HG03097 (cell line): ENCODE measurements around the gene MBD3L1.
A peak's percentile ranks its signal among the peaks of the same experiment; 100 is the strongest.

Experiments
- ATAC-seq: cut with Tn5 transposase; IDR thresholded peaks from one replicate; pipeline ENCODE4 v1.9.1; 2021; ENCODE audit not compliant: unreplicated experiment, low FRiP score

MBD3L1 gene

DNA sequence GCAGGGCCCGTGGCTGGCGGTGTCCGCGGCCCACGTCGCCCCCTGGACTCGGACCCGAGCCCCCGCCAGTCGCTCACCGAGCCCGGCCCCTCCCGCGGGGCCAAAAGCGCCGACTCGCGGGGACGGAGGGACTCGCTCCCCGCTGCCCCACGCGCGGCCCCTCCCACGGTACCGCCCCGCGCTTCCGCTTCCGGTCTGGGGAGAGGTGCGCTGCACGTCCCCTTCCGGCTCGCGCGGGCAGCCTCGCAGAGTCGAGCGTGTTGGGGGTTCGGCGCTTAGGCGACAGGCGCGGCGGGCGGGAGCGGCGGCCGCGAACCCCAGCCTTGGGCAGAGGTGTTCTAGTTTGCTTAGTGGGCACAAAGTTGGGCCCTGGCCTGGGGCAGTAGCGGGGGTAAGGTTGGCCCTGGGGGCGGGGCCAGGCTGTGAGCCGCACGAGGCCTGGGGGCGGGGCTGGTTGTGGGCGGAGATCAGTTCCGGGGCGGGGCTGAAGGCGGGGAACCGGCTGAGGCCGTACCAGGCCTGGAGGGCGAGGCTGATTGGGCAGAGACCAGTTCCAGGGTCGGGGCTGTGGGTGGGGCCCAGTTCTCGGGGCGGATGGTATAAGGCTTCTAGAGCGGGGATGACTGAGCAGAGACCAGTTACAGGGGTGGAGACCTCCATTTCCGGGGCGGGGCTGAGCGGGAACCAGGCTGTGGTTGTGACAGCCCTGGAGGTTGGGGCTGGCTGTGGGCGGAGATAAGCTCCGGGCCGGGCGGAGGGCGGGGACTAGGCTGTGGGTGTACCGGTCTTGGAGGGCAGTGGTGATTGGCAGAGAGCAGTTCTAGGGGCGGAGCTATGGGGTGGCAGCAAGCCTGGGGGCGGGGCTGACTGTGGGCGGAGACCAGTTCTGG lies at the start of gene MBD3L1, which contains the start of gene ZNF558:
TSS of gene MBD3L1 (plus strand) at position 246 of the 890 bp plus-strand sequence. CDS start 10,302 bp downstream, outside the sequence.
TSS of gene ZNF558 (minus strand) at position 173 of the 890 bp plus-strand sequence. CDS start 9,645 bp downstream, outside the sequence.
- peak; percentile 85 for ATAC-seq

DNA sequence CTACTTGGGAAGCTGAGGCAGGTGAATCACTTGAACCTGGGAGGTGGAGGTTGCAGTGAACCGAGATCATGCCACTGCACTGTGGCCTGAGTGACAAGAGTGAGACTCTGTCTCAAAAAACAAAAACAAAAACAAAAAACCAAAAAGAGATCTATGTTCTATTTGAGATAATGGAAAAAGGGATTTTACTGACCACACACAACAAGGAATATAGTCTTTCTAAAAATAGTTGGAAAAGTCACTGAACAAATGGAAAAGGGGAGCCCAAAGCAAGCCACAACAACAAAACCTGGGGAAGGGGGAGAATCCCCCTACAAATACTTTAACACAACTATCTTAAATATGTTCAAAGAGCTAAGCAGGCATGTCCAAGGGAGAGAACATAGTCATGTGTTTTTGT lies 37.4 kb upstream of the MBD3L1 start:
- no peak for ATAC-seq

DNA sequence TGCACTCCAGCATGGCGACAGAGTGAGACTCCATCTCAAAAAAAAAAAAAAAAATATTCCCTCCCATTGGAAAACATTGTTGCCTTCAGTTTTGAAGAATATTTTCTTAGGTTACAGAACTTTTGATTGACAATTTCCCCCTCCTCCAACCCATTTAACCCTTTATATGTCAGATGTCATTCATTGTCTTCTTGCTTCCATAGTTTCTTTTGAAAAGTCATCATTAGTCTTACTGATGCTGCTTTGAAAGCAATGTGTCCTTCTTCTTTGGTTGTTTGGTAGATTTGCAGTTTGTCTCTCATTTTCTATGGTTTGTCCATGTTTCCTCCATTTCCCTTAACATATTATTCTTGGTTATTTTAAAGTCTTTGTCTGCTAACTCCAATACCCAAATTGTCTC lies 25.5 kb upstream of the MBD3L1 start:
- ATAC-seq, result no peak

DNA sequence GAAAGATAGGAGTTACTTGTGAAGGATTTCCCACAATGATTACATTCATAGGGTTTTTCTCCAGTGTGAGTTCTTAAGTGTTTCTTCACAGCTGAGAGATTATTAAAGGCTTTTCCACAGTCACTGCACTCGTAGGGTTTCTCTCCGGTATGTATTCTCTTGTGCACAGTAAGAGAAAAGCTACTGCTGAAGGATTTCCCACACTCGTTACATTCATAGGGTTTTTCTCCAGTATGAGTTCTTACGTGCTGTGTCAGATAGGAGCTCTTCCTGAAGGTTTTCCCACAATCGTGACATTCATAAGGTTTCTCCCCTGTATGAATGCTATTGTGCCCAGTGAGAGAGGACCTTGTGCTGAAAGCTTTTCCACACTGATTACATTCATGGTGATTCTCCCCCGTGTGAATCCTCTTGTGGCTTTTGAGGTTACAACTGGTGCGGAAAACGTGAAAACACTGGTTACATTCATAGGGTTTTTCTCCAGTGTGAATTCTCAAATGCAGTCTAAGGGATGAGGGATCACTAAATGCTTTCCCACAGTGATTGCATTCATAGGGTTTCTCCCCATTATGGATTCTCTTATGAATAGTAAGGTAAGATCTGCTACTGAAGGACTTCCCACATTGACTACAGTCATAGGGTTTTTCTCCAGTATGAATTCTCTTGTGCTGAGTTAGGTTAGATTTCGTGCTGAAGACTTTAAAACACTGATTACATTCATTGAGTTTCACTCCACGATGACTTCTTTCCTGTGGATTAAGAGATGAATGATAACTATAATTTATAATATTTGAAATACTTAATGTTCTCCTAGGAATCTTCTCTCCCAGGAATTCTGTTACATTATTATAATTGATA lies 20.6 kb upstream of the MBD3L1 start:
- ATAC-seq, result no peak

DNA sequence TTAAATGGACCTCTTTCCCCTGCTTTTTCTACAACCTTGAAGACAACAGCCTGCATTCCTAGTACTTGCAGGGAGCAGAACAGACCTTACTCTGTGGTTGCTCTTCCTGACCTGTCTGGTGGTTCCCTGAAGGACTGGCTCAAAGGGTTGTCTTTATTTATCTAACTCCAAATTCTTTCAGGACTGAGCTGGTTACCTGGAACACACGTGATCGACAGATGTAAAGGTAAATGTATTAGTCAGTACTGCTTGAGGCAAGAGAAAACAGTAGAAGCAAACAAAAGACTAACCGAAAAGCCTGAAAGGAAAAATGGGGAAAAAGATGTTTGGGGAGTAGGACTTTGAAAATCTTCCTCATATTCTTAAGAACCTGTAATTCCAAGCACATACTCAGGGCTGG lies 18.0 kb upstream of the MBD3L1 start:
- no peak for ATAC-seq

DNA sequence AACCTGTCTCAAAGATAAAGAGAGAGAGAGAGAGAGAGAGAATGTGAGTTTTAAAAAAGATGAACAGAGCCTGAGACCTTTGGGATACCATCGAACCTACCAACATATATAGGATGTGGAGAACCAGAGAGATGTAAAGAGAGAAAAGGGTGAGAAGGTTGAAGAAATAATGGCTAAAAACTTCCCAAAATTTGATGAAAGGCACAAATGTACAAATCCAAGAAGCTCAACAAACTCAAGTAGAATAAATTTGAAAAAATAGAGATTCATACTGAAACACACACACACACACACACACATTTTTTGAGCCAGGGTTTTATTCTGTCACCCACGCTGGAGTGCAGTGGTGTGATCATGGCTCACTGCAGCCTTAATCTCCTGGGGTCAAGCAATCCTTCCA lies 16.4 kb upstream of the MBD3L1 start:
- no peak for ATAC-seq

DNA sequence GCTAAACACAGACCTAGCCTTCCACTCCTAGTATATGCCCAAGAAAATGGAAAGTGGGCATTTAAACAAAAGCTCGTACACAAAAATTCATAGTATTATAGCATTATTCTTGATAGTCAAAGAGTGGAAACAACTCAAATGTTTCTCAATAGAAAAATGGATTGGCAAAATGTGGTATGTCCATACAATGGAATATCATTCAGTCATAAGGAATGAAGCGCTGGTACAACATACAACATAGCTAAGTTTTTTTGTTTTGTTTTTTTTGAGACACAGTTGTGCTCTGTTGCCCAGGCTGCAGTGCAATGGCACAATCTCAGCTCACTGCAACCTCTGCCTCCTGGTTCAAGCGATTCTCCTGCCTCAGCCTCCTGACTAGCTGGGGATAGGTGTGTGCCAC lies 11.9 kb upstream of the MBD3L1 start:
- no peak for ATAC-seq

DNA sequence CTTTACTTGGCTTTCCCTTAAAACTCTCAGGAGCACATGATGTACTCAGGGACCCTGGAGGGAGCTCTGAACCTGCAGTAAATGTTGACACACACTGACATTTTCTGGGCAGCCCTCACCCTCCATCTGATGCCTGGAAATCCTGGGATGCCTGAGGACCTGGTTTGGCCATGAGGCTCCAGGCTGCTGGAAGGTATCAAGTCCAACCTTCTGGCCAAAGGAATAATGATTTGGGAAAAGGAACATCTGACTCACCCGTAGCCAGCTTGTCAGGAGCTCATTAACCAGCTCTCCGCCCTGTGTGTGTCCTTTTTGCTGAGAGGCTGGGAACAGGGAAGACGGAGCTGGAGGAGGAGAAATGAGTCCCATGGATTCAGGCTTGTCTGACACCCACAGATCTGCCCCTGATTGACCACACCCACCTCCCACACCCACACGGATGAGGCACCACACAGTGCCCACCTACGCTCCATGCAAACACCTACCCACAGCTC lies 10.4 kb upstream of the MBD3L1 start:
- no peak for ATAC-seq

DNA sequence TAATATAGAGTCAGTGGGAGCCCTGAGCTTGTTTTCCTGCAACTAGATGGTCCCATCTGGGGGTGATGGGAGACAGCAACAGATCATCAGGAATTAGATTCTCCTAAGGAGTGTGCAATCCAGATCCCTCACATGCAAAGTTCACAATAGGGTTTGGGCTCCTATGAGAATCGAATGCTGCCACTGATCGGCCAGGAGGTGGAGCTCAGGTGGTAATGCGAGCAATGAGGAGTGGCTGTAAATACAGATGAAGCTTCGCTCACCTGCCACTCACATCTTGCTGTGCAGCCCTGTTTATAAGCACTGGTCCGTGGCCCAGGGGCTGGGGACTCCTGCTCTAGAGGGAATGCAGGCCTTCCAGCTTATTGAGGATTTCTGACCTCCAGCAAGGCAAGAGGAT lies 5.8 kb upstream of the MBD3L1 start:
- no peak for ATAC-seq

DNA sequence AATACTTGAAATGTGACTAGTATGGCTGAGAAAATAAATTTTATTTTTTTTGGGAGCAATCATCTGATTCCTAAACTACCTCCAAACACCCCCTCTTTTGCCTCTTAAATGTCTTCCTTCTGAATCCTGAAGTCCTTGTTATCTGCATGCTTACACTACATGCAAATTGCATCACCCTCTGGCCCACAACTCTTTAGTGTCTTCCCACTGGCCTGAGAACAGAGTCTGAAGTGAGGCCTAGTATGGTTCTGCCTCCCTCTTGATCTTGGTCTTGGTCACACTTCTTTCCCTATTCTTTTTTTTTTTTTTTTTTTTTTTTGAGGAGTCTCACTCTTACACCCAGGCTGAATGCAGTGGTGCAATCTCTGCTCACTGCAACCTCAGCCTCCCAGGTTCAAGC lies 4.9 kb upstream of the MBD3L1 start:
- ATAC-seq, result no peak

DNA sequence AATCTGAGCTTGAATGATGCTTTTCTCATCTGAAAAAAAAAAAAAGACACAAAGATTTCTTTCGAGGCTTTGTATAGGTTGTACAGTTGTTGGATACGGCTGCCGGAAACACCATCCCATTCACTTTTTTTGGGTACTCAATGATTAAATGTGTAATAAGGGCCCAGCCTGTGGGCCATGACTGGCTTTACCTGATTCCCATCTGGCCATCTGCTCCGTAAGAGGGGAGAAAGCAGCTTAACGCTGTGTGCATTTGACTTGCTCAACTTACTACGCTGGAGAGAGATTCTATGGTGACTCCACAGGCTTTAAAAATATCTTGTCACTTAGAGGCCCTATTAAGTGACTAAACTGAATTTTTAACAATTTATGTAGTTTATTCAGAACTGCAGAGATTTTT lies 804 bp upstream of the MBD3L1 start:
- no peak for ATAC-seq

DNA sequence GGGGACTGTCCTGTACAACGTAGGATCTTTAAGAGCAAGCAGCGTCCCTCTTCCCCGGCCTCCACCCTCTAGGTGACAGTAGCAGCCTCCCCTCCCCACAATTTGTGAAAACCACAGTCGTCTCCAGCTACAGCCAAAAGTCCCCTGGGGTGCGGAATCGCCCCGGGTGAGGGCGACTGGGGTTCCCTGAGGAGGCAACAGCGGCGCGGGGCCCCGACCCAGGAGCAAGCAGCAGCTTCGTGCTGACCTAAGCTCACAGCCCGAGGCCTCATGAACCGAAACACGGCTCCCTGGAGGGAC lies 395 bp upstream of the MBD3L1 start:
- ATAC-seq, result no peak

DNA sequence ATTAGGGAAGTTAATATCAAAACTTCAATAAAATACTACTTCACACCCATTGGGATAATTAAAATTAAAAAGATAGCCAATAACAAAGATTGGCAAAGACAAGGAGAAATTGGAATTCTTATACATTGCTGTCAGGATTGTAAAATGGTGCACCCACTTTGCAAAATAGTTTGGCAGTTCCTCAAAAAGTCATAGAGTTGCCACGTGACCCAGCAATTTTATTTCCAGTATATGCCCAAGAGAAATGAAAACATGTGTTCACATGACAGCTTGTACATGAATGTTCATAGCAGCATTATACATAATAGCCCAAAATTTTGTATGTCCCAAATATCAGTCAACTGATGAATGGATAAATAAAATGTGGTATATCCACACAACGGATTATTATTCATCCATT lies 3.3 kb downstream of the MBD3L1 start:
- no peak for ATAC-seq

DNA sequence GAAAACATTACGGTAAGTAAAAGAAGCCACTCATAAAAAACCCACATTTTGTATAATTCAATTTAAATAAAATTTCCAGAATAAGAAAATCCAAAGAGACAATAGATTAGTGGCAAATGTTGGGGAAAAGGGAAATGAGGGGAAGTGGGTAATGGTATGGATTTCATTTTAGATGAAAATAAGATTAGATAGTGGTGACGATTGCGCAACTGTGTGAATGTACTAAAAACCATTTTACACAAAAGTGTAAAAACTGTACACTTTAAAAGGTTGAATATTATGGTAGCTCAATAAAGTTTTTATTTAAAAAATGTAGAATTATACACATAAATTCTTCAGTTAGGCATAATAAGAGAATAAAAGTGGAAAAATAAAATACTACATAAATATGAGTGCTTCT lies 3.7 kb downstream of the MBD3L1 start:
- ATAC-seq, result no peak

DNA sequence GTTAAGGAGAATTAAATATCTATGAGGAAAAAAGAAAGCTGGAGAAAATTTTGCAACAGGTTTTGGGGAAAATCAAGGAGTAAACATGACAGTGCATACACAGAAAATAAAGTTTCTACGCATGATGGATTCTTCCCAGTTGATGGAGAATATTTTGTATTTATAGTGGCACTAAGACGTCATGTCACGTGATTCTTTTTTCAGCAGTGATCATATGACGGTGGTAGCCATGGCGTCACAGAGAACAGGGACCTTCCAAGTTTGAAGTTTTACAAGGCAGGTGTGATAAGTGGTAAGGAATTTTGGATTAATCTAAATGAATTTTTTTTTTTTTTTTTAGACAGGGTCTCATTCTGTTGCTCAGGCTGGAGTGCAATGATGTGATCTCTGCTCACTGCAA lies 8.5 kb downstream of the MBD3L1 start:
- no peak for ATAC-seq

DNA sequence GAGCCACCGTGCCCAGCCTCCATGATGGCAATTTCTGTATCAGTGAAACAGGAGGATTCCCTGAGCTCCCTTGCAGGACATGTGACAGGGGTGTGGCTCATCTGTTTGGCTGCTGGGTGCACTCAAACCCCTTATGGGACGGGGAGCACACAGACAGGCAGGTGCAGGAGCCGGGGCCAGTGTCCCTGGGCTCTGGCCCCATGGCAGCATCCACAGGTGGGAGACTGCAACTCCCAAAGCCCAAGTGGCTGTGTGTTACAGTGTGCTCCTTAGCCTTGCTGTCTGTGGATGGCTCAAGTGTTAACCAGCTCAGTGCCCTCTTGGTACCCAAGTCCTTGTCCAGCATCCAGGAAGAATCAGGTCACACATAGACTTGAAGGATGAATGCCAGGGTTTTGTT lies 14.6 kb downstream of the MBD3L1 start:
- no peak for ATAC-seq

DNA sequence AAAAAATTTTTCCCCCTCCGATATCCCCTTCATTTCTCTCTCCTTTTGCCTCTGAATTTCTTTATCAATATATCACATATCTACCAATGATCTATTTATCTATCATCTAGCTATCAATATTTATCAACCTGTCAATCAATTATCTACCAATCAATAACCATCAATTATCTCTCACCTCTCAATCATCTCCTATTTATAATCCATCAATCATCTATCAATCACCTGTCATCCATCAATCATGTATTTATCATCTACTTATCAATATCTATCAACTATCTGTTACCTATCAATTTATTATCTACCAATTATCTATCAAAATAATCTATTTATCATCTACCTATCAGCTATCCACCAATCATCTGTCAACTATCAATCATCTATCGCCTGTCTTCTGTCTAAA lies 17.1 kb downstream of the MBD3L1 start:
- ATAC-seq, result no peak

DNA sequence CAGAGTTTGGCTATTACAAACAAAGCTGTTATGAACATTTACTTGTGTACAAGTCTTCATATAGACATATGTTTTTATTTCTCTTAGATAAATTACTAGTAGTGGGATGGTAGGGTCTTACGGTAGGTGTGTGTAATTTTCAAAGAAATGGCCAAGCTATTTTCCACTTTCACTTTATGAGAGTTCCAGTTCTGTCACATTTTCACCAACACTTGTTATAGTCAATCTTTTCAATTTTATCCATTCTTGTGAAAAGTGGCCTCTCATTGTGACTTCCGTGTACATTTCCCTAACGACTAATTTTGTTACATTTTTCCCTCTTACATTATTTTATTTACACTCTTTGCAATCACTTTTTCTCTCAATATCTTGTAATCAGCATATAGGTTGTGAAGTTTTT lies 18.3 kb downstream of the MBD3L1 start:
- ATAC-seq, result no peak

DNA sequence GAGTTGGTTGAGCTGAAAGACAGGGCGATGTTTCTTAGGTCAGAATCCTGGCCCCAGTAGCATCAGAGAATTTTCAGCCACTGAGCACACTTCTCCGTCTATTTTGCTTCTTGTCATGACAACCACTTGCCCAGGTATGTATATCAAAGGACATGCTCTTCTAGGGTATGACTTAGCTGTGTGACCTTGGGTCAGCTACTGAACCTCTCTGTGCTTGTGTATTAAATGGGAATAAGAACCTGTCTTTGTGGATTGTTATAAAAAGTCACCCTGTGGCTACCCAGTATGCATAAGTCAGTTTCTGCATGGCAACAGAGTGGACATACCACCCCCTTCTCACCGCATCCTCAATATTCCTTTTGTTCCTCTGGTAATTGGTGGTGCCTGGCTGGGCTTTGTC lies 26.1 kb downstream of the MBD3L1 start:
- ATAC-seq, result no peak

DNA sequence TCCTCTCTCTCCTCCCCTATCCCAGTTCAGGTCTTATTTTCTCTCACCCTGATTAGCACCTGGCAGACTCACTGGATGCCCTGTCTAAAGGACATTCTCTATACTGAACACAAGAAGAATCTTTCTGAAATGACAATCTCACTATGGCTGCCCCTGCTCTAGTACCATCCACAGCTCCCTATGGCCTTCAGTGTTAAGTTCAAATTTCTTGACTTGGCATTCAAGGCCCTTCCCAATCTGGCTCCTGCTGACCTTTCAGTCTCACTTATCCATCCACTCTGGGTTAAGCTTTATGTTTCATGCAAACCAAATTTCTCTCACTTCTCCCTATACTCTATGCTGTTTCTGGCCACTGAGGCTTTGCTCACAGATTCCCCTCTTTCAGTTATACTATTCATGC lies 34.2 kb downstream of the MBD3L1 start:
- ATAC-seq, result no peak

DNA sequence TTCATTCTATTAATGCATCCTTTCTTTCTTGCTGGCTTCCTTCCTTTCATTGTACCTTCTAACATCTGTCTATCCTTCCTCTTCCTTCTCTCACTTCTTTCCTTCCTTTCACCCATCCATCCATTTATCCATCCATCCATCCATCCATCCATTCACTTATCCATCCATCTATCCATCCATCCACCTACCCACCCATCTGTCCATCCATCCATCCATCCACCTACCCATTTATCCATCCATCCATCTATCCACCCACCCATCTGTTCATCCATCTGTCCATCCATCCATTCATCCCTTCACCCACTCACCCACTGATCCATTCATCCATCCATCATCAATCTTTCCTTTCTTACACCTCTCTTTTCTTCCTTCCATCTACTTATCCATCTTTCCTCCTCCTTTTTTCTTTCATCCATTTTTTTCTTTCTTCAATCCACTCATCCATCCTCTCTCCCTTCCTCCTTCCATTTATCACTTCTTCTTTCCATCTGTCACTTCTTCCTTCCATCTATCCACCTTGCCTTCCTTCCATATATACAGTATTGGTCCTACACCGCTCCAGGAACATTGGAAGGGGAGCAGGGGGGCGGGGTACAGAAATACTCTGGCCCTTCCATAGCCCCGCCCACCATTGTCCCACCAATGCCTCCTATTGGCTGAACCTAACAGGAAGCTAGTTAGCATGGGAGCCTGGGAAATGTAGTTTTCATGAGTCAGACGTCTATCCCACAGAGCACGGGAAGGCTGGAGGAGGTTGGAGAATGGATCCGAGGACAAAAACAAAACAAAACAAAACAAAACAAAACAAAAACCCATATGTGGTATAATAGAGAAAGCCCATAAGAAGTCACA lies 45.9 kb downstream of the MBD3L1 start:
- ATAC-seq, result no peak
